Parathyroid adenoma (tissue), 2 donors: ENCODE data around the gene MBD3L5.

ENCODE experiments used
- H2AFZ ChIP-seq: fragments of 300-600 bp; sonication (generic); one replicate; pipeline ENCODE4 v1.7.0; 2017; ENCODE audit warnings: antibody characterized with exemption, mild to moderate bottlenecking
- H3K27ac ChIP-seq: fragments of 300-600 bp; sonication (generic); one replicate; pipeline ENCODE4 v1.7.0; 2017
- H3K27me3 ChIP-seq: fragments of 300-600 bp; sonication (generic); one replicate; pipeline ENCODE4 v1.7.0; 2017; ENCODE audit warnings: low read length; ENCODE audit not compliant: control insufficient read depth, insufficient read depth
- H3K36me3 ChIP-seq: fragments of 300-600 bp; sonication (generic); one replicate; pipeline ENCODE4 v1.7.0; 2017; ENCODE audit warnings: low read length; ENCODE audit not compliant: control insufficient read depth, insufficient read depth
- H3K4me1 ChIP-seq: fragments of 300-600 bp; sonication (generic); one replicate; pipeline ENCODE4 v1.7.0; 2017; ENCODE audit warnings: control low read depth
- H3K4me2 ChIP-seq: fragments of 300-600 bp; sonication (generic); one replicate; pipeline ENCODE4 v1.7.0; 2017; ENCODE audit warnings: low read length
- H3K4me3 ChIP-seq: fragments of 300-600 bp; sonication (generic); one replicate; pipeline ENCODE4 v1.7.0; 2017; ENCODE audit warnings: low read depth, low read length
- H3K79me2 ChIP-seq: fragments of 300-600 bp; sonication (generic); one replicate; pipeline ENCODE4 v1.7.0; 2017; ENCODE audit warnings: control low read depth
- H3K9ac ChIP-seq: fragments of 300-600 bp; sonication (generic); one replicate; pipeline ENCODE4 v1.7.0; 2017; ENCODE audit warnings: mild to moderate bottlenecking
- H3K9me3 ChIP-seq: fragments of 300-600 bp; sonication (generic); one replicate; pipeline ENCODE4 v1.7.0; 2017; ENCODE audit warnings: low read length; ENCODE audit not compliant: control insufficient read depth
- CTCF ChIP-seq: fragments of 300-600 bp; sonication (generic); IDR thresholded peaks from one replicate; pipeline ENCODE4 v1.7.0; 2017; ENCODE audit warnings: antibody characterized with exemption, mild to moderate bottlenecking
- donor health status: primary hyperparathyroidism.

Gene MBD3L5

GRCh38 chr19:7004313-7004931 lies 26.0 kb upstream of the MBD3L5 start:
- Histone ChIP-seq H3K9me3 (no peaks in the 10 kb centered on the region), H2AFZ (no peak overlapping the region), H3K79me2 (no peaks in the 10 kb centered on the region), H3K9ac (no peak overlapping the region), H3K4me1 (no peaks in the 10 kb centered on the region), H3K27me3 (no peaks in the 10 kb centered on the region), H3K36me3 (no peaks in the 10 kb centered on the region), H3K4me3 (no peak overlapping the region), H3K27ac (no peak overlapping the region), H3K4me2 (no peak overlapping the region)
- no peak for TF ChIP-seq CTCF

GRCh38 chr19:7006135-7006704 lies 24.2 kb upstream of the MBD3L5 start:
- no peak overlapping the region for H2AFZ ChIP-seq
- H3K4me3 ChIP-seq = no peak overlapping the region
- TF ChIP-seq CTCF = no peak
- H3K27me3 ChIP-seq = no peaks in the 10 kb centered on the region
- H3K79me2 ChIP-seq = no peaks in the 10 kb centered on the region
- no peak overlapping the region for H3K27ac ChIP-seq
- H3K9ac ChIP-seq = no peak overlapping the region
- no peaks in the 10 kb centered on the region for H3K4me1 ChIP-seq
- H3K36me3 ChIP-seq = no peaks in the 10 kb centered on the region
- H3K4me2 ChIP-seq = no peak overlapping the region
- H3K9me3 ChIP-seq = no peaks in the 10 kb centered on the region

GRCh38 chr19:7007859-7008258 lies 22.5 kb upstream of the MBD3L5 start:
- Histone ChIP-seq H3K4me3 (no peak overlapping the region), H3K9ac (no peak overlapping the region), H3K4me2 (no peak overlapping the region), H3K27ac (no peak overlapping the region), H3K9me3 (no peaks in the 10 kb centered on the region), H3K27me3 (no peaks in the 10 kb centered on the region), H3K36me3 (no peaks in the 10 kb centered on the region), H3K79me2 (no peaks in the 10 kb centered on the region), H3K4me1 (no peaks in the 10 kb centered on the region), H2AFZ (no peak overlapping the region)
- no peak for TF ChIP-seq CTCF

GRCh38 chr19:7010722-7011593 lies 19.4 kb upstream of the MBD3L5 start:
- Histone ChIP-seq H3K4me3 (no peak overlapping the region), H3K4me2 (no peak overlapping the region), H3K4me1 (no peaks in the 10 kb centered on the region), H3K36me3 (no peaks in the 10 kb centered on the region), H3K9ac (no peak overlapping the region), H2AFZ (no peak overlapping the region), H3K9me3 (no peaks in the 10 kb centered on the region), H3K27me3 (no peaks in the 10 kb centered on the region), H3K27ac (no peak overlapping the region), H3K79me2 (no peaks in the 10 kb centered on the region)
- no peak for TF ChIP-seq CTCF
